HUDEP-2 (cell line): ENCODE data around the gene GPR39.
"Not testable (repeated sequence)": the region's sequence is repeated elsewhere in the genome, so short reads cannot be mapped to it uniquely, and the experiment has no call there.

Source experiments
- DNase-seq, 76 experiments: peaks; one replicate each; lab custom pipeline; 2025; ENCODE audit not compliant: unreplicated experiment in 76 of 76; lab: John Stamatoyannopoulos, UW

The GPR39 gene

DNA sequence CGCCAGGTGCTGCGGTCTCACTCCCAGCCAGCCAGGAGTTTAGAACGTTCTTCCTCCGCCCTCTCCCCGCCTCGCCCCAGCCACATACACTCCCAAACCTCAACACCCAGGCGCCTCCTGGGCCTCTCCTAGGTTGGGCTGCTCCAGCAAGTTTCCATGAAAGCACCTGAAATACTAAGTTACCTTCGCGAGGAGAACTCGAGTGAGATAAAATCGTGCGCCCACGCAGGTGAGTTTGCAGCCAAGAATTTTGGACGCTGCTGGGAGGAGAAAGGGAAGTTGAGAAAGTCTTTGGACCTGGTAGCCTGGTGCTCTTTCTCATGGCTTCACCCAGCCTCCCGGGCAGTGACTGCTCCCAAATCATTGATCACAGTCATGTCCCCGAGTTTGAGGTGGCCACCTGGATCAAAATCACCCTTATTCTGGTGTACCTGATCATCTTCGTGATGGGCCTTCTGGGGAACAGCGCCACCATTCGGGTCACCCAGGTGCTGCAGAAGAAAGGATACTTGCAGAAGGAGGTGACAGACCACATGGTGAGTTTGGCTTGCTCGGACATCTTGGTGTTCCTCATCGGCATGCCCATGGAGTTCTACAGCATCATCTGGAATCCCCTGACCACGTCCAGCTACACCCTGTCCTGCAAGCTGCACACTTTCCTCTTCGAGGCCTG is at the start of gene GPR39:
TSS of gene GPR39 (plus strand) at position 83 of the 673 bp plus-strand sequence.
- no peak for DNase-seq

DNA sequence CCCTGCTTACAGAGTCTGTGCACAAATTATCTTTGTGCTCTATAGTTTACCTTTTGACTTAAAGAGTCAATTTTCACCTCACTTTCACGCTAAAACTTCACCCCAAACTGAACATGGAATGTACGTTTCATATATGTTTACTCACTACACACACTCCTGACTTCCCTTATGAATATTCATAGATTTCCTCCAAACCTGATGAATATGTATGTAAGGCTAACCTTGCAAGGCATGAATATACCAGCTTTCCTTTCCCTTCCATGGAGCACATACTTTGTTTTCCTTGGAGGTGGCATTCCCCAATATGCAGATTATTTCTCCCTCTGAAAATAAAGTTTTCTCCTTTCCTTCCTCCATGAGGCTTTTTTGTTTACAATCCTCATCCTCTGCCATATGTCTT is 48.4 kb upstream of the GPR39 start:
- no peak for DNase-seq

DNA sequence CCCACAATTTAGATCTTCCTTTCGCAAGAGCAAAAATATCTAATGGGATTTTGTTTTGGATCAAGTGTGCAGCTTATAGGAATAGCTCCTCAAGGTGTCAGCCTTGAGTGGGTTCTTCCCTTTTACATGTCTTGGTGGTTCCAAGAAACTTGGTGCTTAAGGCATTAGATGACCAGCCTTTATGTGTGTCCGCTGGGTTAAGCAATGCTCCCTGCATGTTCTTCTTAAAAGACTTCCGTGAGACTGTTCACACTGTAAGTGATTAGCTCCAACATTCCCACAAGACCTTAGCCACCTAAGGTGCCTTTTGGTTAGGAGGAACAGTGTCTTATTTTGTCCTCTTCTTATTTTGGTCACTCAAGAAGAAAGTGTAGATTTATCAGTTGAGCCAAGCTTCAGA is 44.3 kb upstream of the GPR39 start:
- DNase-seq, result no peak

DNA sequence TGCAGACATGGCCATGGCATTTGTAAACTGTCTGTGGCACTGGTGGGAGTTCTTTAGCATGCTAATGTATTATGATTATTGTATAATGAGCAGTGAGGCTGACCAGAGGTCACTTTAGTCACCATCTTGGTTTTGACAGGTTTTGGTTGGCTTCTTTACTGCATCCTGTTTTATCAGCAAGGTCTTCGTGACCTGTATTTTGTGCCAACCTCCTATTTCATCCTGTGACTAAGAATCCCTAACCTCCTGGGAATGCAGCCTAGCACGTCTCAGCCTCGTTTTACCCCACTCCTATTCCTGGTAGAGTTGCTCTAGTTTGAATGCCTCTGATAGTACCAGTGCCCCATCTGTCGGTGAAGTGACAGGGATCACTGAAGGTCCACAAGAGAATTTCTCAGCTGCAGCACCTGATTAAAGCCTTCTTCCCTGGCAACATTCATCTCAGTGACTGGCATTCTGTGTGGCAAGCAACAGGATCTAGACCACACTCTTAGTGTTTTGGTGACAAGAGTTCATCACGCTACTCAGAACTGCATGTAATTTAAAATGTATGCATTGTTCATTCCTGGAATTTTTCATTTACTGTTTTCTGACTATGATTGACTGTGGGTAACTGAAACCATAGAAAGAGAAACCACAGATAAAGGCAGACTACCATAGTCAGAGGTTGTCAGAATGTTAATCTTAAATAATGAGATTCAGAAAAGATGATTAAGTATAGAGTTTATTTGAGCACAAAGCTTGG is 43.0 kb upstream of the GPR39 start:
- no peak for DNase-seq

DNA sequence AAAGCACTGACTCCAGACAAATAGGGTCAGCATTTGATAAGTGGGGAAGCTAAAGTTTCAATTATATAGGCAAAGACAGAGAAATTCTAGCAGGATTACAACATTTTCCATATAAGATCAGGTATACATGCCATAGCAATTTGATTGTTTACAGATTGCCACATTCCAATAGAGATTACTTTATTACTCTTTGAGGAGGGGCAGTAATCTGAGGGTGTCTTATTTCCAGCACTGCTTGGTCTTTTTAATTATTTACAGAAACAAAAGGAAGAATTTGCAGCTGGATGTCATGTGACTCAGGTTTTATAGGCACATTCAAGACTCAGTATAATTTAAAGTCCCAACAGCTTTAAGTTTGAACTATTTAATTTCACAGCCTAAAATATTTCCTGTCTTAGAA is 42.5 kb upstream of the GPR39 start:
- DNase-seq, result no peak

DNA sequence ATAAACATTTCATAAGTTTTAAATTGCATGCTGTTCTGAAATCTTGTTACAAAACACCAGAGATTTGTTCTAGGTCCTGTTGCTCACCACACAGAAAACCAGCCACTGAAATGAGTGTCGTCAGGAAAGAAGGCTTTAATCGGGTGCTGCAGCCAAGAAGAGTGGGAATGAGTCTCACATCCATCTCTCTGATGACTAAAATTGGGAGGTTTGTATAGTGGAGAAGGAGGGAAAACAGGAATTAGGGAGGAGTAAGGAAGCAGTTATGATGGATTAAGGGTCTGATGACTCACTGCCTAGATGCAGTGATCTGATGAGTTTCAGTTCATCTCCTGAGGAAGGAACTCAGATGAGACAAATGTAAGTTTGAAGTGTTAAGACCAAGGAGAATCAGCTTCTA is 42.1 kb upstream of the GPR39 start:
- DNase-seq, result no peak

DNA sequence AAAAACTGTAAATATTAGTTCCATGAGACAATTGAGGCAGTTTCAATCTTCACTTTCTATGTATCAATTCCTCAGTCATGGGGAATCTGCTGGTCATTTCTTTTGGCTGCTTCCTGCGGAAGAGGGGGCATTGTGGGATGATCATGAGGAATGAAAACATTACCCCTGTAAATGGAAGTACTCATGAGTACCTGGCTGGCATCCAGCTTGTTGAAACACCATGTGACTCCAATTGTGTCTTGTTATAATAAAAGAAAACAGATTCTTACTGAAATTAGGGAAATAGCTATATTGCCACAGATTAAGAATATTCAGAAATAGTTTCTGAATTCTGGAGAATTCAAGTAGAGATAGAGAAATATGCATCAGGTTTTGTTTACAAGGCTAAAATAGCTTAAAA is 41.6 kb upstream of the GPR39 start:
- no peak for DNase-seq

DNA sequence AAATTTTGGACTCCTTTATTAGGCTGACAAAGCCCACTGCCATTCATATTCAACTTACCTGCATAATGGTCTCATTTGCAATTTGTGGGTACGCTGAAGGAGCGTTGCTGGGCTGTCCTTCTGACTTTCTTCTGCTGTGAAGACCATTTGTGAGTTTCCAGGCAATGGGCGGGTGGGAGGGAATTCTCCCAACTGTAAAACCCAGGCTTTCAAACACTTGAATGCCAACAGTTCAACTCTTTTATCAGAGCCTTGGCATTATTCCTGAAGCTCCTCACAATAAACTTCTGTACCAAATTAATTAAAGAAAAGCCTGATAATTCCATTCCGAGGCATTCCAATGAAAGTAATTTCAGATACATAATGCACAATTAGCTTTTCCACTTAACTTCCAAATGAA is 35.2 kb upstream of the GPR39 start:
- no peak for DNase-seq

DNA sequence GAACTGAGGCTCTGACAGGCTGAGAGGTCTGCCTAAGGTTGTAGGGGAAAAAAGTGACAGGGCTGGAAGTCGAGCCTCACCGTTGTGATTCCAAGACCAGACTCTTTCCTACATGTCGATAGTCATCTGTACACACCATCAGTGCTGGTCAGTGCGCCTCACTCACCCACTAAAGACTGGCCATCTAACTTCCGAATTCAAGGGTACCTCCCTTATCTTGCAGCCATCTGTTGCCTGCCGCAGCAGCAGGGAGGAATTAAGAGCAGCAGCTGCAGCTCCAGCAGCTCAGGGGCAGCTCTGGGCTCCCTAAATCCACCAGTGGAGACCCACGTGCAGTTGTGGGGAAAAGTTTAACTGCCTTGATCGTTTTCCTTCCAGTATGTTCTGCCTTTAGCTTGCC is 32.6 kb upstream of the GPR39 start:
- no peak for DNase-seq

DNA sequence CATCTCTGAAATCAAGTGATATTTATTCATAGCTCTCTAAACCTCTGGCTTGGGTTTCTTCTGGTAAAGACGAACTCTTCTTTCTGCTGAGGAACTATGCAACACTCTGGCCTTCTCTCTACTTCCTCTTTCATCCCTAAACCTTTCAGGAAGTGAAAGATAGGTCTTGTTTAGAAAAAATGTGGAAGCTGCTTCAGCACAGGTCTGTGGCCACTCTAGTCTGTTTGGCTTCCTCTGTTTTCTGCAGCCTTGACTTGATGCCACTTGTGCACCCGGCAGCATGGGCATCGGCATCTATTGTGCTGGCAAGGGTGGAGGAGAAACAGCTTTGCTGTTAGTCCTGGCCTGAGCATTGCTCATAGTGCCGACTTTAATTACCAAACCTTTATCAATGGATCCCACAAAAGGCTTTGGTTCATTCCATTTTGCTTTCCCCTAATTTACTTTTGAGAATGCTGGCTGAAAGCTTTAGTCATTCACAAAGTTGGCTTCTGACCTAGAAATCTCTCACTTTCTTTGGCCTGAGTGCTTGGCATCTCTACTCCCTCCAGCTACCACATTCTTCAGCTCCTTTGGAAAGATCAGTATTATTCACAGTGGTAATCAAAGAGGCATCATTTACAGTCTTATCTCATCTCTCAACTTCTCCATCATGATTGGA is 32.0 kb upstream of the GPR39 start:
- no peak for DNase-seq

DNA sequence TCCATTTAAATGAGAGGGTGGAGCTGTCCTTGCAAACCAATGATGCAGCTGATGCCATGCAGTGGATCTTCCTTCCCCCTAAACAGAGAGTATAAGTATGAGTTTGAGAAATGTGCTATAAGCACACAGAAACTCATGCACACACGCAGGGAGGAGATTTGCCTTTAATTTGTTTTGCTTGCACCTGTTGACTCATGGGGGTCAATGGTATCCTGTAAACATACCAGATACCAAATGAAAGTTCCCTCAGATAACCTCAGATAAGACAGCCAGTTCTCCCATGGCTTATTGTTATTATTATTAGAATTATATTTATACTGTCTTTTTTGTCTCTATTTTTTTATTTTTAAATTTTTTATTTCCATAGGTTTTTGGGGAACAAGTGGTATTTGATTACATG is 29.5 kb upstream of the GPR39 start:
- no peak for DNase-seq

DNA sequence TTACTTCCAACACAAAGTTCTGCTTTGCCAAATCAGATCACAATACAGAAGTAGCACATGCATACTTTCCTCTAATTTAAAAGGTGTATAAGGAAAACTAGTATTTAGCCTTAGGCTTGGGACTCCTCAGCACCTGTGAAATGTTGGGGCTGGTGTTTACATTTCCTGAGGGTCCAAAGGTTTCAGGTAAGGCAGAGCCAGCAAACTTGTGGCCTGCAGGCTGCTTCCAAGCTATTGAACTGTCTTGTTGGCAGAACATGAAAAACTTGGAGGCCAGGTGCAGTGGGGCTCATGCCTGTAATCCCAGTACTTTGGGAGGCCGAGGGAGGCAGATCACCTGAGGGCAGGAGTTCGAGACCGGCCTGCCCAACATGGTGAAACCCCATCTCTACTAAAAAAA is 26.5 kb upstream of the GPR39 start:
- no peak for DNase-seq

DNA sequence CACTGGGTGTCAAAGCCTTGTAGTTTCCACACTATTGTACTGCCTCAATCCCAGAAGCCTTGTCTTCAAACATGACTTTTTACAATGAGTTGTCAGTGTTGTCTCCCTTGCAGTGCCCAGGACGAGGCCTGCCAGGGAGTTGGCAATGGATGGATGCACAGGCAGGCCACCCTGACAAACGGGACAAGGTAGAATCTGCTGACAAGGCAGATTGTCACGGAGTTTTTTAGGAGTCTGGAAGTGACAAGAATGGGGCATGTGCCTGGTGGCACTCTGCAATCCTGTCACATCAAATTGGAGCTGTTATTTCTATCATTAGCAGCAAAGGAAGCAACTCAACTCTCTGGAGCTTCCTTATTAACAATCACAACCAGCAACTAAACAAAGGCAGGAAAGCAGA is 25.2 kb upstream of the GPR39 start:
- no peak for DNase-seq

DNA sequence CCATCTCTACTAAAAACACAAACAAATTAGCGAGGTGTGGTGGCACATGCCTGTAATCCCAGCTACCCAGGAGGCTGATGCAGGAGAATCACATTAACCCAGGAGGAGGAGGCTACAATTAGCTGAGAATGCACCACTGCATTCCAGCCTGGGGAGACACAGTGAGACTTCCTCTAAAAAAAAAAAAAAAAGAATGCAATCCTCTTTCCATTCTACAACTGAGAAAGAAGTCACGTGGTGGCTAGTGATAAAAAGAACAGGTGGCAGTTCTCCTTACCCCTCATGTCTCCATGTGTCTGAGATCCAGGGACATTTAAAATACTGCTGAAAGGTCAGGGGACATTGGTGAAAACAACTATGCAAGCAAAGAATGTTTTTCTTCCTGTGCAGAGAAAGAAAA is 24.4 kb upstream of the GPR39 start:
- DNase-seq, result no peak

DNA sequence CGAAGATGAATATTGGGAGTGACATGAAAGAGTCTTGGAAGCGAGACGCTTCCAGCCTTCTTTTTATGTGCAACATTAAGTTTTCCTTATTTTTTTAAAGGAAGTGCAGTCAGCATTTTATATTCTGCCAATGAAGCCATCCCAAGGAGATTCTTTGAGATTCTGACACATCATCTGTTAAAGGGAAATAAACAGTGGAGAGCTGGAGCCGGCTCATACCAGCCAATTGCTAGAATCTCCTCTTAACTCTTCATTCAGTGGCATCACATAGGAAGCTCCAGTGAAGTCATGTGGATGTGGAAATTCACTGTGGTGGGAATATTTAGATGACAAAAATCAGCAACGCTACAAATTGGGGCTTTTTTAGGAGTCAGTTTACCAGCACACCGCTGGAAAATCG is 23.7 kb upstream of the GPR39 start:
- DNase-seq, result no peak

DNA sequence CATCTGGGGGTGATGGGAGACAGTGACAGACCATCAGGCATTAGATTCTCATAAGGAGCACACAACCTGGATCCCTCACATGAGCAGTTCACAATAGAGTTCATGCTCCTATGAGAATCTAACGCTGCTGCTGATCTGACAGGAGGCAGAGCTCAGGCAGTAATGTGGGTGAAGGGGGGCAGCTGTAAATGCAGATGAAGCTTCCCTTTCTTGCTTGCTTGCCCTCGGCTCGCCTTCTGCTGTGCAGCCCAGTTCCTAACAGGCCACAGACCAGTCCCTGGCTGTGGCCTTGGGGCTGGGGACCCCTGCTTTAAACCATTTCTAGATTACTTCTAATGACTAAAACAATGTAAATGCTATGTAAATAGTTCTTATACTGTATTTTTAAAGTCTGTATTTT is 19.6 kb upstream of the GPR39 start:
- not testable (repeated sequence) for DNase-seq

DNA sequence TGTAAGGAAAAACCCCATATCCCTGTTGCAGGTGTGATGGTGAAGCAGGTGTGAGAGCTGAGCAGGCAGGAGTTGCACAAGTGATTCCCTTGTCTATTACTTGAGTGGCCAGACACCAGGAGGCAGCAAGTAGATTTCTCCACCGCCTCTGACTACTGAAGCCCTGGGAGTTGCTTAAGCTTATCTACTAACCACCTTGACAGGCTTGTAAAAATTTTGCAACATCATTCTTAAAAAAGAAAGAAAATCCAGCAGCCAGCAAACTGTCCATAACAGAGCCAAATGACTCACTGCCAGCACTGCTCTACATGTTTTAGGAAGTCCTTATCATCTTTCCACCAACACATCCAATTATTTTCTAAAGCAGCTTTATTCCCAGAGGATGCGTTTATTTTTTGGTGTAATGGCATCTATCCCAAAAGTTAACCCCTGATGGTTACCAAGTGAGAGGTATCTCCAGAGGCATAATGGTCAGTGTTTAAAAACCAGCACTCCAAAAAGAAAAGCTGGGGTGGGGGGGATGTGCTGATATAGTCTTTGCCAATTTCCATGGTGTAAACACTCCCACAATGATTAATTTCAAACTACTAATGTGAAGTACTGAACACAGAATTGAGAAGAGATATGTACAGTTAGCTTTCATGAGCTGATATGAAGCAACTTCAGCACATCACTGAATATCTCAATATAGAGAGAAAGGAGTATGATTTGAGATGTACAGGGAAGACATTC is 16.3 kb upstream of the GPR39 start:
- DNase-seq, result peak in 1 of 76 experiments; percentile 2

DNA sequence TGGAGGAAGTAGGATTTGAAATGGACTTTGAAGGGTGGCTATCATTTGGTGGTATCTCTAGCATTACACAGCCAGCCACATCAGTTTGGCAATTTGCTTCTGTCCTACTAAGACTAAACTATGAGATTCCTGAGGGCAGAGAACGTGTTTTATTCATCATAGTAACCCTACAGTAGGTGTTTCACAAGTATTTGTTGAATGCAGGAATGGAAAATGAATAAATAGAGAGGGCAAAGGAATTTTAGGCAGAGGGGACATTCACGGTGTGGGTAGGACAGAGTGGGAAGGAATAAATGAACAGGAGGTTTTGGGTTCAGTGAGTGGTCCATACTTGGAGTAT is 15.7 kb upstream of the GPR39 start:
- no peak for DNase-seq

DNA sequence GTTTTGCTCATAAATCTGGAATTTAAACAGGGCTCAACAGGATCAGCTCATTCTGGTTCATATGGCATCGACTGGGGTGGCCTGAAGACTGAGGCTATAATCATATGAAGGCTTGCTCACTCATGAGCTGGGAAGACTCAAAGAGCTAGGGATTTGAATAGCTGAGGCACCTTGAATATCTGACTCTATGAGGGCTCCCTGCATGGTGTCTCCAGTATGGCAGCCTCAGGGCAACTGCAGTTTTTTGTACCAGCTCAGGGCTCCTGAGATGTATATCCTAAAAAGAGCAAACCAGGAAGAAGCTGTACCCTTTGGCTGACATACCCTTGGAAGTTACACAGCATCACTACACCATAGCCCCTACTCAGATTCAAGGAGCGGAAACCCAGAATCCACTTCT is 15.3 kb upstream of the GPR39 start:
- DNase-seq, result no peak

DNA sequence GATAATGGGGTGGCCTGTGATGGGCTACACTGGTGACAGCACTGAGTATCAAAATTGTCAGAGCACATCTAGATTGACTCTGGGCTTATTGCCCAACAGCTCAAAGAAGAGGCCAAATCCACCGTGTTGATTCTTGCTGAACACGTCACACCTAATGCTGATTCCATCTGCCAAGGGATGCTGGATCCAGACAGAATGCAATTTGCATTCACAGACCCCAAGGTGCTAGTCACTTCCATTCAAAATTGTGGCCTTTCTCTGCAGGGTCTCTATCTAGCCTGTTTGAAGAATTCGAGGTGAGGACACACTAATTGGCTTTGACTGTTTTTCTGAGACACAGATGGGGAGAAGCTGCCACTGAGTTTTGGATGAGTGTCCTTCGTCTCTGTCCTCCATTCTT is 13.5 kb upstream of the GPR39 start:
- no peak for DNase-seq

DNA sequence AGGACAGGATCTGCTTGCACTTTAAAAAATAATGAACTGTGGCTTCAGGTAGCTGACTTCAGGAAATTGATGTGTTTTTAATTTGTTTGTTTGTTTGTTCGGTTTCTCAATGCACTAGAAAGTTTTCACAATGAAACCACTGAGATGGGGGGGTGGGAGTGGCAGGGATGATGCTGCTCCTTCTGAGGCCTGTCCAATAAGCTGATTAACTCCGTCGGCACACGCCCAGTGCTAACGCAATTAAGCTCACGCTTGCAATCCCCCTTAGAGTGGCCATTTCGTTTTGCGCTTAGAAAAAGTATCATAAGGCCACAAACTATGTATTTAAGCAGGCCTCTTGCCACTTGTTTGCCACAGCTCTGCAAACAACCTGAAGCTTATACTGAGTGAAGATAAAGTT is 12.5 kb upstream of the GPR39 start:
- no peak for DNase-seq

DNA sequence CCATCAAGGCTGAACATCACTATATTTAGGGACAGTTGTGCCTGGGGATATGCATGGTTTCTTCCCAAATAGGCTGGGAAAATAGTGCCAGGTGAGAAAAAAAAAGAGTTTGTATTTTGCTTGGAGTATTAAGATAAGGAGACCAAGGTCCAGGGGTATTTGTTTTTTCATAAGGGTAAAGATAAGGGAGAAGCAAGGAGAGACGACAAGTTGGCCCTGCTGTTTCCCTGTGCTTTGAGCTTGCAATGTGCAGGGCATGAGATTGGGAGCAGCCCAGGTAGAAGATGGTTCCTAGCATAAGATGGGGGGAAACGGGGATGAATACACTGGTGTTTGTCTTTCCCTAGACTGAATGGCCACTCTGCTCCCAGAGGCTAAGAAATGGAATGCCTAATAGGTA is 8.8 kb upstream of the GPR39 start:
- DNase-seq, result no peak
